AG04450 (cell line): ENCODE data around the gene HLA-DRB1. TPM values are rescaled to one million over a fixed set of nuclear protein-coding genes. Genes with fewer than 3 reads are reported as not detected.
"Not testable (repeated sequence)": the region's sequence is repeated elsewhere in the genome, so short reads cannot be mapped to it uniquely, and the experiment has no call there.

ENCODE experiments used
- CTCF ChIA-PET: fragments of 300-600, 350-600 bp; formaldehyde crosslinking; extraction: SDS; loops from one replicate; lab custom pipeline; 2022; ENCODE audit warnings: antibody characterized with exemption, inconsistent platforms; lab: Charles Lee
- POLR2A ChIA-PET: fragments of 350-600 bp; formaldehyde crosslinking; extraction: SDS; loops from one replicate; lab custom pipeline; 2021; ENCODE audit warnings: antibody characterized with exemption, inconsistent platforms; lab: Yijun Ruan, JAX
- DNase-seq: peaks from one replicate; pipeline ENCODE4 v3.0.0-alpha.2; 2011; ENCODE audit warnings: low read depth, low spot score
- H3K27ac ChIP-seq: one replicate; pipeline ENCODE4 v1.5.1; 2012; ENCODE audit warnings: low read depth, low read length, control low read depth
- H3K27me3 ChIP-seq: one replicate; pipeline ENCODE4 v1.6.0; 2012; ENCODE audit warnings: low read length; ENCODE audit not compliant: control insufficient read depth, insufficient read depth
- H3K4me3 ChIP-seq: 2 replicates; pipeline ENCODE4 v1.5.1; 2011; ENCODE audit warnings: mild to moderate bottlenecking, low read depth, low read length, control low read depth
- H3K9me3 ChIP-seq: 2 replicates; pipeline ENCODE4 v1.5.1; 2012; ENCODE audit warnings: low read length; ENCODE audit not compliant: control insufficient read depth, insufficient read depth
- polyA plus RNA-seq: library from polyadenylated mRNA; depleted of rRNA; stranded (reverse); fragments of >200 nt; gene quantifications from 2 replicates; pipeline ENCODE4 v1.2.3, GENCODE V29; 2011
- TF ChIP-seq, protein P1 (sequence below): IDR thresholded peaks from 2 replicates; pipeline ENCODE4 v1.5.1; 2011; ENCODE audit warnings: low read depth, low read length, control low read depth, inconsistent platforms

Gene HLA-DRB1
- polyA plus RNA-seq, 1 experiment: not detected

GRCh38 chr6:32603222-32603621 lies 13.6 kb upstream of the HLA-DRB1 start:
- Histone ChIP-seq H3K27me3 (no peaks in the 10 kb centered on the region), H3K4me3 (no peak overlapping the region), H3K27ac (no peak overlapping the region), H3K9me3 (no peaks in the 10 kb centered on the region)
- ChIA-PET CTCF (no interaction called here), POLR2A (no interaction called here)
- DNase-seq: no peak
- TF ChIP-seq, protein P1, sequence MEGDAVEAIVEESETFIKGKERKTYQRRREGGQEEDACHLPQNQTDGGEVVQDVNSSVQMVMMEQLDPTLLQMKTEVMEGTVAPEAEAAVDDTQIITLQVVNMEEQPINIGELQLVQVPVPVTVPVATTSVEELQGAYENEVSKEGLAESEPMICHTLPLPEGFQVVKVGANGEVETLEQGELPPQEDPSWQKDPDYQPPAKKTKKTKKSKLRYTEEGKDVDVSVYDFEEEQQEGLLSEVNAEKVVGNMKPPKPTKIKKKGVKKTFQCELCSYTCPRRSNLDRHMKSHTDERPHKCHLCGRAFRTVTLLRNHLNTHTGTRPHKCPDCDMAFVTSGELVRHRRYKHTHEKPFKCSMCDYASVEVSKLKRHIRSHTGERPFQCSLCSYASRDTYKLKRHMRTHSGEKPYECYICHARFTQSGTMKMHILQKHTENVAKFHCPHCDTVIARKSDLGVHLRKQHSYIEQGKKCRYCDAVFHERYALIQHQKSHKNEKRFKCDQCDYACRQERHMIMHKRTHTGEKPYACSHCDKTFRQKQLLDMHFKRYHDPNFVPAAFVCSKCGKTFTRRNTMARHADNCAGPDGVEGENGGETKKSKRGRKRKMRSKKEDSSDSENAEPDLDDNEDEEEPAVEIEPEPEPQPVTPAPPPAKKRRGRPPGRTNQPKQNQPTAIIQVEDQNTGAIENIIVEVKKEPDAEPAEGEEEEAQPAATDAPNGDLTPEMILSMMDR: no peak

DNA sequence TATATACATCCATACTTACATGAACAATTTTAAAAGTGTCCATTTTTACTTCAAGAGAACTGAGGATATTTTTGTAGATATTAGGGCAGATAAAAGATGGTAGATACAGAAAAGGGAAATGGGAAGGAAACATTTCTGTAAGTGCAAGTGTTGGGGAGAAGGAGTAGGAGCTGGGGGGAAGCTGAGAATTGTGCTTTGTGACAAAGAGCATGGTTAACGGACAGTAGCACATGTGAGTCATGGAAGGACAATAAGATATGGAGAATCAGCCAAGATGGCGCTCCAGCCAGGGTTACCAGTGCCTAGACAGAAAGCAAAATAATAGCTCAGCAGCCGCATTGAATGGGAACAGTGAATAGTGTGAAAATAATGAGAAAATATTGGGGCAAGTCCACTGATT lies 12.7 kb upstream of the HLA-DRB1 start:
- H3K27me3 ChIP-seq: no peaks in the 10 kb centered on the region
- H3K9me3 ChIP-seq: no peaks in the 10 kb centered on the region
- TF ChIP-seq, protein P1: no peak
- H3K27ac ChIP-seq: no peak overlapping the region
- CTCF ChIA-PET: no interaction called here
- POLR2A ChIA-PET: no interaction called here
- no peak overlapping the region for H3K4me3 ChIP-seq
- DNase-seq: no peak

- CTCF ChIA-PET: no interaction called here
- no peaks in the 10 kb centered on the region; the same call in 1 of the 2 replicates for H3K9me3 ChIP-seq
- TF ChIP-seq, protein P1: no peak
- no peak for DNase-seq
- H3K4me3 ChIP-seq: no peak overlapping the region
- no peaks in the 10 kb centered on the region for H3K27me3 ChIP-seq
- POLR2A ChIA-PET: no interaction called here
- H3K27ac ChIP-seq: no peak overlapping the region
Measured at GRCh38 chr6:32597024-32597423, 7.4 kb upstream of the HLA-DRB1 start.

DNA sequence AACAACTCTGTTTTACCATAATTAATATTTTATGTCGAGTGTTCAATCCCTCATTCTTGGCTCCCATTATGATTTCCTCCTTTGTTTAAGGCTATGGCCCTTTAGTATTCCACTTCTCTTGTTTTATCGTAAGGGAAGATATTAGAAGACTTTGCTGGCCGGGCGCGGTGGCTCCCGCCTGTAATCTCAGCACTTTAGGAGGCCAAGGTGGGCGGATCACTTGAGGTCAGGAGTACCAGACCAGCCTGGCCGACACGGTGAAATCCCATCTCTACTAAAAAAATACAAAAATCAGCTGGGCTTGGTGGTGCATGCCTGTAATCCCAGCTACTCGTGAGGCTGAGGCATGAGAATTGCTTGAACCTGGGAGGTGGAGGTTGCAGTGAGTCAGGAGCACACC lies 1.1 kb upstream of the HLA-DRB1 start:
- POLR2A ChIA-PET, H3K9me3 ChIP-seq, DNase-seq, H3K4me3 ChIP-seq, H3K27ac ChIP-seq, H3K27me3 ChIP-seq: not testable (repeated sequence)
- CTCF ChIA-PET: interaction anchor here (0.6 kb wide), 1 partner anchor 203 kb away, joined by 3 read pairs; no protein-coding TSS in a partner anchor

DNA sequence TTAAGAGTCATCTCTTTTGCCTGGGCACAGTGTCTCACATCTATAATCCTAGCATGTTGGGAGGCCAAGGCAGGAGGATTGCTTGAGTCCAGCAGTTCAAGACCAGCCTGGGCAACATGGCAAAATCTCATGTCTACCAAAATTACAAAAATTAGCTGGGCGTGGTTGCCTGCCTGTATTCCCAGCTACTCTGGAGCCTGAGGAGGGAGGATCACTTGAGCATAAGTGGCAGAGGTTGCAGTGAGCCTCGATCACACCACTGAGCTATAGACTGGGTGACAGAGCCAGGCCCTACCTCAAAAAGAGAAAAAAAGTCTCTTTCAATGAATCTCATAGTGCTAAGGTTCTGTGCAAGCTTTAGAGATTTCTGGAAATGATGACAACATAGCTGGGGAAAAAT lies 1.5 kb downstream of the HLA-DRB1 start:
- TF ChIP-seq, protein P1: no peak
- no peak overlapping the region for H3K4me3 ChIP-seq
- H3K9me3 ChIP-seq: no peaks in the 10 kb centered on the region
- POLR2A ChIA-PET: no interaction called here
- H3K27ac ChIP-seq: no peak overlapping the region
- CTCF ChIA-PET: no interaction called here
- no peak for DNase-seq
- H3K27me3 ChIP-seq: no peaks in the 10 kb centered on the region

DNA sequence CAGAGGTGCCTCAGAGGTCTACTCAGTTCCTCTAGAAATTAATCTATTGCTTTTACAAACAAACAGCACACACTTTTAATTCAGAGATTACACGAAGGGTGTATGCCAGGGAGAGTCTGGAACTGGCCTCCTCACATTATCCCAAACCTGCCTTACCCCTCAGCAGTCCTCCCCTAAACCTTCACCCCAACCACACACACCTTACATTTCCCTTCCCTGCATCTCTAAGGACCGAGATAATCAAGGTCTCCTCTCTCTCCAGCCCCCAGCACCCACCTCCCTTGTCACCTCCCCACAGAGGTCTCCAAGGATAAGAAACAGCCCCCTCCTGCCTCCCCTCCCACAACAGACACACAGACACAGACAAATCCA lies 6.1 kb downstream of the HLA-DRB1 start:
- DNase-seq: no peak
- TF ChIP-seq, protein P1: no peak
- Histone ChIP-seq H3K4me3 (no peak overlapping the region), H3K27ac (no peak overlapping the region), H3K27me3 (no peaks in the 10 kb centered on the region), H3K9me3 (no peaks in the 10 kb centered on the region)
- POLR2A ChIA-PET: no interaction called here
- CTCF ChIA-PET: no interaction called here
